Hematopoietic multipotent progenitor cell treated with erythropoietin and hydrocortisone succinate and interleukin-3 and kit ligand, for 8 days (in vitro differentiated cells): ENCODE results near the gene INKA2.

Experiments
- DNase-seq: peaks from one replicate; pipeline ENCODE4 v3.0.0-alpha.2; 2015

Gene INKA2

GRCh38 chr1:111730706-111731105, 8.5 kb downstream of the INKA2 start:
- no peak for DNase-seq

- DNase-seq = no peak
Measured at GRCh38 chr1:111729946-111730681, 9.1 kb downstream of the INKA2 start.

- no peak for DNase-seq
Measured at GRCh38 chr1:111729271-111729921, 9.8 kb downstream of the INKA2 start.

GRCh38 chr1:111727056-111727455, 12.1 kb downstream of the INKA2 start:
- no peak for DNase-seq

GRCh38 chr1:111725192-111725591, 14.0 kb downstream of the INKA2 start:
- no peak for DNase-seq

GRCh38 chr1:111723871-111724270, 15.3 kb downstream of the INKA2 start:
- no peak for DNase-seq

- no peak for DNase-seq
Measured at GRCh38 chr1:111723091-111723806, 15.9 kb downstream of the INKA2 start.

- no peak for DNase-seq
Measured at GRCh38 chr1:111720977-111721786, 18.0 kb downstream of the INKA2 start.

- DNase-seq = no peak
Measured at GRCh38 chr1:111720274-111720976, 18.8 kb downstream of the INKA2 start.

GRCh38 chr1:111719674-111720132, 19.5 kb downstream of the INKA2 start:
- no peak for DNase-seq

- no peak for DNase-seq
Measured at GRCh38 chr1:111719135-111719534, 20.1 kb downstream of the INKA2 start.

GRCh38 chr1:111717450-111717849, 21.7 kb downstream of the INKA2 start:
- no peak for DNase-seq

GRCh38 chr1:111716333-111716732, 22.9 kb downstream of the INKA2 start:
- no peak for DNase-seq

- DNase-seq = no peak
Measured at GRCh38 chr1:111709986-111710385, 29.2 kb downstream of the INKA2 start.

GRCh38 chr1:111707906-111708305, 31.3 kb downstream of the INKA2 start:
- no peak for DNase-seq

GRCh38 chr1:111706921-111707320, 32.3 kb downstream of the INKA2 start:
- no peak for DNase-seq

GRCh38 chr1:111705841-111706240, 33.4 kb downstream of the INKA2 start:
- DNase-seq = no peak

- no peak for DNase-seq
Measured at GRCh38 chr1:111704776-111705175, 34.4 kb downstream of the INKA2 start.

GRCh38 chr1:111704240-111704639, 35.0 kb downstream of the INKA2 start:
- DNase-seq = no peak

GRCh38 chr1:111702504-111703050, 36.6 kb downstream of the INKA2 start:
- no peak for DNase-seq

- DNase-seq = no peak
Measured at GRCh38 chr1:111699268-111699667, 39.9 kb downstream of the INKA2 start.

GRCh38 chr1:111696330-111696729, 42.9 kb downstream of the INKA2 start:
- no peak for DNase-seq
